ENCODE data around the gene CADPS2.

CADPS2 gene

GRCh38 chr7:122403113-122403512 lies 483.1 kb downstream of the CADPS2 start:
- H3K4me1 ChIP-seq (ENCODE audit: insufficient read depth, low read length), result no peaks in the 10 kb centered on the region
- H3K4me2 ChIP-seq (ENCODE audit: insufficient read depth, low read length), result no peak overlapping the region
- H3K4me3 ChIP-seq (ENCODE audit: low read depth in 1 of 2, low read length in 2 of 2), result no peak overlapping the region
- no peaks in the 10 kb centered on the region for H3K79me2 ChIP-seq (ENCODE audit: insufficient read depth, low read length)
- no peaks in the 10 kb centered on the region for H3K36me3 ChIP-seq (ENCODE audit: insufficient read depth, low read length)
- no peaks in the 10 kb centered on the region for H4K20me1 ChIP-seq (ENCODE audit: insufficient read depth, low read length)
- H3K27ac ChIP-seq (ENCODE audit: low read length), result no peak overlapping the region
- TF ChIP-seq, protein P1, sequence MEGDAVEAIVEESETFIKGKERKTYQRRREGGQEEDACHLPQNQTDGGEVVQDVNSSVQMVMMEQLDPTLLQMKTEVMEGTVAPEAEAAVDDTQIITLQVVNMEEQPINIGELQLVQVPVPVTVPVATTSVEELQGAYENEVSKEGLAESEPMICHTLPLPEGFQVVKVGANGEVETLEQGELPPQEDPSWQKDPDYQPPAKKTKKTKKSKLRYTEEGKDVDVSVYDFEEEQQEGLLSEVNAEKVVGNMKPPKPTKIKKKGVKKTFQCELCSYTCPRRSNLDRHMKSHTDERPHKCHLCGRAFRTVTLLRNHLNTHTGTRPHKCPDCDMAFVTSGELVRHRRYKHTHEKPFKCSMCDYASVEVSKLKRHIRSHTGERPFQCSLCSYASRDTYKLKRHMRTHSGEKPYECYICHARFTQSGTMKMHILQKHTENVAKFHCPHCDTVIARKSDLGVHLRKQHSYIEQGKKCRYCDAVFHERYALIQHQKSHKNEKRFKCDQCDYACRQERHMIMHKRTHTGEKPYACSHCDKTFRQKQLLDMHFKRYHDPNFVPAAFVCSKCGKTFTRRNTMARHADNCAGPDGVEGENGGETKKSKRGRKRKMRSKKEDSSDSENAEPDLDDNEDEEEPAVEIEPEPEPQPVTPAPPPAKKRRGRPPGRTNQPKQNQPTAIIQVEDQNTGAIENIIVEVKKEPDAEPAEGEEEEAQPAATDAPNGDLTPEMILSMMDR (IDR thresholded peaks at IDR 0.05; ENCODE audit: borderline replicate concordance, extremely low read depth, low read length, poor library complexity, severe bottlenecking), result no peak
- no peak overlapping the region for H2AFZ ChIP-seq (ENCODE audit: low read depth, low read length)
- no peak overlapping the region for H3K9ac ChIP-seq (ENCODE audit: low read depth, low read length)
- H3K9me3 ChIP-seq (ENCODE audit: insufficient read depth, low read length, severe bottlenecking), result no peaks in the 10 kb centered on the region
- ATAC-seq (ENCODE audit: insufficient read depth, low read depth) (no peak), DNase-seq (no peak)
- H3K27me3 ChIP-seq (ENCODE audit: insufficient read depth, low read length, poor library complexity), result no peaks in the 10 kb centered on the region

- Histone ChIP-seq H3K27ac (ENCODE audit: low read length) (no peak overlapping the region), H3K4me2 (ENCODE audit: insufficient read depth, low read length) (no peak overlapping the region), H3K27me3 (ENCODE audit: insufficient read depth, low read length, poor library complexity) (no peaks in the 10 kb centered on the region), H2AFZ (ENCODE audit: low read depth, low read length) (no peak overlapping the region), H3K79me2 (ENCODE audit: insufficient read depth, low read length) (no peaks in the 10 kb centered on the region), H3K9ac (ENCODE audit: low read depth, low read length) (no peak overlapping the region), H3K4me3 (ENCODE audit: low read depth in 1 of 2, low read length in 2 of 2) (no peak overlapping the region), H4K20me1 (ENCODE audit: insufficient read depth, low read length) (no peaks in the 10 kb centered on the region), H3K4me1 (ENCODE audit: insufficient read depth, low read length) (no peaks in the 10 kb centered on the region), H3K9me3 (ENCODE audit: insufficient read depth, low read length, severe bottlenecking) (no peaks in the 10 kb centered on the region), H3K36me3 (ENCODE audit: insufficient read depth, low read length) (no peaks in the 10 kb centered on the region)
- ATAC-seq (ENCODE audit: insufficient read depth, low read depth) (no peak), DNase-seq (no peak)
- TF ChIP-seq EZH2 (IDR thresholded peaks at IDR 0.05; ENCODE audit: borderline replicate concordance, low read depth, low read length, severe bottlenecking), result no peak
Observed at GRCh38 chr7:122402235-122402634, 484.0 kb downstream of the CADPS2 start.

GRCh38 chr7:122397381-122397780 lies 488.9 kb downstream of the CADPS2 start:
- Histone ChIP-seq H3K4me1 (ENCODE audit: insufficient read depth, low read length) (no peaks in the 10 kb centered on the region), H3K27ac (ENCODE audit: low read length) (no peak overlapping the region), H3K27me3 (ENCODE audit: insufficient read depth, low read length, poor library complexity) (no peaks in the 10 kb centered on the region), H3K79me2 (ENCODE audit: insufficient read depth, low read length) (no peaks in the 10 kb centered on the region), H3K9me3 (ENCODE audit: insufficient read depth, low read length, severe bottlenecking) (no peaks in the 10 kb centered on the region), H2AFZ (ENCODE audit: low read depth, low read length) (no peak overlapping the region), H3K36me3 (ENCODE audit: insufficient read depth, low read length) (no peaks in the 10 kb centered on the region), H4K20me1 (ENCODE audit: insufficient read depth, low read length) (no peaks in the 10 kb centered on the region), H3K4me2 (ENCODE audit: insufficient read depth, low read length) (no peak overlapping the region), H3K4me3 (ENCODE audit: low read depth in 1 of 2, low read length in 2 of 2) (no peak overlapping the region), H3K9ac (ENCODE audit: low read depth, low read length) (no peak overlapping the region)
- TF ChIP-seq EZH2 (IDR thresholded peaks at IDR 0.05; ENCODE audit: borderline replicate concordance, low read depth, low read length, severe bottlenecking), result no peak
- TF ChIP-seq, protein P1 (IDR thresholded peaks at IDR 0.05; ENCODE audit: borderline replicate concordance, extremely low read depth, low read length, poor library complexity, severe bottlenecking), result no peak
- ATAC-seq (ENCODE audit: insufficient read depth, low read depth), result no peak
- no peak for DNase-seq

GRCh38 chr7:122394512-122394911 lies 491.7 kb downstream of the CADPS2 start:
- no peak overlapping the region for H2AFZ ChIP-seq (ENCODE audit: low read depth, low read length)
- H3K4me1 ChIP-seq (ENCODE audit: insufficient read depth, low read length), result no peaks in the 10 kb centered on the region
- no peaks in the 10 kb centered on the region for H3K9me3 ChIP-seq (ENCODE audit: insufficient read depth, low read length, severe bottlenecking)
- H3K4me3 ChIP-seq (ENCODE audit: low read depth in 1 of 2, low read length in 2 of 2), result no peak overlapping the region
- H3K27me3 ChIP-seq (ENCODE audit: insufficient read depth, low read length, poor library complexity), result no peaks in the 10 kb centered on the region
- no peak overlapping the region for H3K27ac ChIP-seq (ENCODE audit: low read length)
- ATAC-seq (ENCODE audit: insufficient read depth, low read depth), result no peak
- DNase-seq, result no peak
- H3K9ac ChIP-seq (ENCODE audit: low read depth, low read length), result no peak overlapping the region
- no peaks in the 10 kb centered on the region for H4K20me1 ChIP-seq (ENCODE audit: insufficient read depth, low read length)
- H3K36me3 ChIP-seq (ENCODE audit: insufficient read depth, low read length), result no peaks in the 10 kb centered on the region
- no peaks in the 10 kb centered on the region for H3K79me2 ChIP-seq (ENCODE audit: insufficient read depth, low read length)
- no peak overlapping the region for H3K4me2 ChIP-seq (ENCODE audit: insufficient read depth, low read length)
- TF ChIP-seq, protein P1 (IDR thresholded peaks at IDR 0.05; ENCODE audit: borderline replicate concordance, extremely low read depth, low read length, poor library complexity, severe bottlenecking), result no peak
- no peak for TF ChIP-seq EZH2 (IDR thresholded peaks at IDR 0.05; ENCODE audit: borderline replicate concordance, low read depth, low read length, severe bottlenecking)
